T-cell (primary cell): Measurements from ENCODE around the gene C6orf120. TPM values are rescaled to one million over a fixed set of nuclear protein-coding genes. Genes with fewer than 3 reads are reported as not detected.
A peak's percentile ranks its signal among the peaks of the same experiment; 100 is the strongest.
"Not testable (repeated sequence)": the region's sequence is repeated elsewhere in the genome, so short reads cannot be mapped to it uniquely, and the experiment has no call there.

Source experiments
- ATAC-seq, 4 experiments: fragments of 200-7000 bp in 3 of 4; fragments of 150-1000 bp in 1 of 4; cut with Tn5 transposase; replicated peaks in 1 of 4; 1 replicate in 3 of 4; 2 replicates in 1 of 4; pipeline ENCODE4 v1.10.0; 2021; ENCODE audit warnings: moderate library complexity in 3 of 4, mild to moderate bottlenecking in 2 of 4, moderate number of reproducible peaks in 1 of 4
- CTCF ChIA-PET, 2 donors: fragments of 300-600 bp; sonication (Branson Sonifier 250); formaldehyde crosslinking; loops; one replicate each; lab custom pipeline; 2022; ENCODE audit warnings: antibody characterized with exemption in 2 of 2; lab: Charles Lee
- POLR2A ChIA-PET, 2 donors: fragments of 300-600 bp; sonication (Branson Sonifier 250); formaldehyde crosslinking; loops; one replicate each; lab custom pipeline; 2022; ENCODE audit warnings: antibody characterized with exemption in 2 of 2; lab: Charles Lee
- DNase-seq, 35 experiments: peaks; one replicate each; pipeline versions ENCODE4 v3.0.0 to v3.0.0-alpha.2; 2013 to 2023
- H3K27ac ChIP-seq: one replicate; pipeline ENCODE4 v1.5.1; 2013; ENCODE audit warnings: low read length
- H3K27me3 ChIP-seq, 2 experiments: replicated peaks in 1 of 2; 1 replicate in 1 of 2; 2 replicates in 1 of 2; pipeline versions ENCODE4 v1.6.1 to v1.7.0; 2013; ENCODE audit warnings: low read length in 1 of 2, mixed read lengths in 1 of 2; ENCODE audit not compliant: control insufficient read depth in 2 of 2, insufficient read depth in 2 of 2; ENCODE audit errors: extremely low read depth in 1 of 2
- H3K36me3 ChIP-seq, 2 donors: 1 replicate in 1 of 2; 2 replicates in 1 of 2; pipeline versions ENCODE4 v1.6.1 to v1.7.0; 2013; ENCODE audit warnings: low read length in 1 of 2; ENCODE audit not compliant: control insufficient read depth in 2 of 2, insufficient read depth in 1 of 2; ENCODE audit errors: extremely low read depth in 1 of 2
- H3K4me1 ChIP-seq, 2 experiments: 1 replicate in 1 of 2; 2 replicates in 1 of 2; pipeline versions ENCODE4 v1.6.1 to v1.7.0; 2013; ENCODE audit warnings: low read length in 2 of 2, mixed read lengths in 1 of 2; ENCODE audit not compliant: insufficient read depth in 2 of 2, control insufficient read depth in 1 of 2; ENCODE audit errors: extremely low read depth in 1 of 2
- H3K4me3 ChIP-seq, 2 donors: 1 replicate in 1 of 2; 2 replicates in 1 of 2; pipeline versions ENCODE4 v1.5.1 to v1.7.0; 2013; ENCODE audit warnings: mild to moderate bottlenecking in 2 of 2, low read length in 1 of 2, moderate library complexity in 1 of 2; ENCODE audit not compliant: control insufficient read depth in 1 of 2; ENCODE audit errors: extremely low read depth in 1 of 2
- H3K9me3 ChIP-seq: 2 replicates; pipeline ENCODE4 v1.7.0; 2013
- H3K27ac Mint-ChIP-seq, 2 donors: one replicate each; pipeline ENCODE4 v1.8.0; 2020 to 2021; ENCODE audit warnings: mild to moderate bottlenecking in 2 of 2, mixed read lengths in 2 of 2
- H3K27me3 Mint-ChIP-seq, 2 donors: one replicate each; pipeline ENCODE4 v1.8.0; 2021 to 2022; ENCODE audit warnings: mixed read lengths in 2 of 2
- H3K36me3 Mint-ChIP-seq: one replicate; pipeline ENCODE4 v1.8.0; 2021; ENCODE audit warnings: mixed read lengths
- H3K4me1 Mint-ChIP-seq, 3 donors: one replicate each; pipeline ENCODE4 v1.8.0; 2020 to 2022; ENCODE audit warnings: mixed read lengths in 3 of 3, mild to moderate bottlenecking in 1 of 3
- H3K4me3 Mint-ChIP-seq, 3 donors: one replicate each; pipeline ENCODE4 v1.8.0; 2020 to 2022; ENCODE audit warnings: mild to moderate bottlenecking in 3 of 3, mixed read lengths in 3 of 3, moderate library complexity in 3 of 3
- H3K9me3 Mint-ChIP-seq, 3 donors: one replicate each; pipeline ENCODE4 v1.8.0; 2020 to 2022; ENCODE audit warnings: mixed read lengths in 3 of 3
- WGBS: methylation state at CpG from one replicate; pipeline ENCODE4 v1.1.5; 2013; ENCODE audit warnings: missing lambda C conversion rate; ENCODE audit not compliant: insufficient coverage; 5-methylcytosine and 5-hydroxymethylcytosine counted together
- total RNA-seq, 35 experiments: library from RNA in 6 of 35; stranded (reverse) in 6 of 35; fragments of 120-200 nt in 1 of 35; gene quantifications; one replicate each; pipeline versions ENCODE4 v1.2.1 to v1.2.4 and lab custom pipeline; 2013 to 2026

Gene C6orf120
- total RNA-seq, 5 donors from 2014 or later (not counting 1 experiment from before 2014, with no cell fraction given) = 17.6 to 30.7 (median 26.2) TPM

DNA sequence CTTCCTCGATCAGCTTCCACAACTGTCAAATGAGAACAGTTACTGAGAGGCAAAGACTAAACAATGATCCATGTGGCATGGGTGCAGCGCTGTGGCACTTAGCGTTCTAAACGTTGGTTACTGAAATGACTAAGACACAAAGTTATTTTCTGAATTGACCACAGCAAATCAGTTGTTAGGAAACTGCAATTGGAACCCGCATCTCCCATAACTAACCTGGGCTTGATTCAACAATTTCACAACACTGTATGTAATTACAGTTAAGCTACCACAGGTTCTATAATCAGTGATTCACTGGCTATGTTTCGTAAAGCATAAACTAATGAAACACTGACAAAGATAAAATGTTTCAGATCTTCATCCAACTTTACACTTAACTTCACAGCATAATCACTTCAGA, 12.6 kb upstream of the C6orf120 start:
- Mint-ChIP-seq H3K36me3 (peaks cover 71% of the 10 kb centered on the region), H3K9me3 (peaks cover 15 to 38% (median 16%) of the 10 kb centered on the region in 3 donors), H3K27ac (no peak overlapping the region), H3K4me1 (peaks cover 0 to 6% (median 6%) of the 10 kb centered on the region in 3 donors), H3K4me3 (no peak overlapping the region), H3K27me3 (no peaks in the 10 kb centered on the region)
- Histone ChIP-seq H3K27me3 (no peaks in the 10 kb centered on the region), H3K4me1 (no peaks in the 10 kb centered on the region), H3K36me3 (peaks cover 4 to 8% of the 10 kb centered on the region in 2 donors), H3K9me3 (peaks cover 4% of the 10 kb centered on the region), H3K27ac (no peak overlapping the region), H3K4me3 (no peak overlapping the region)
- CTCF ChIA-PET = no interaction called here
- 79% methylated on average over 6 of the region's 6 CpGs for WGBS
- POLR2A ChIA-PET = no interaction called here
- no peak for ATAC-seq
- DNase-seq = no peak

DNA sequence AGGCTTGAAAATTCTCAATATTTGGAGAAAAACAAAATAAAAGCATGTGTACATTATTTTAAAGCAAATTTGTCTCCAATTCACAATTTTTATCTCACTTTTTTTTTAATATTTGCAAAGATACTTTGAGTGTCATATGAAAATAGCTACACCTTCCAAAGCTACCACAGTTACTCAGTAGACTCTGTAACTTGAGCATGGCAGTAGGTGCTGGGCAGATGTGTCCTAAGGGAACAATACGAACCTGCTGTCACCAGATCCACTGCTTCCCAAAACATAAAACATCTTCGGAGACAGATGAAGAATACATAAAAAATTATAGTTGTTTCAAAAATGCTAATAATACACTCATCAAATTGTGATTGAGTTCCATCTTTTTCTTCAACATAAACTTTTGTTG, 10.7 kb upstream of the C6orf120 start:
- Histone ChIP-seq H3K36me3 (peaks cover 4 to 8% of the 10 kb centered on the region in 2 donors), H3K27me3 (no peaks in the 10 kb centered on the region), H3K27ac (no peak overlapping the region), H3K4me3 (no peak overlapping the region), H3K4me1 (no peaks in the 10 kb centered on the region), H3K9me3 (no peaks in the 10 kb centered on the region)
- ATAC-seq (no peak), DNase-seq (no peak)
- Mint-ChIP-seq H3K27ac (no peak overlapping the region), H3K9me3 (peaks cover 9 to 23% (median 10%) of the 10 kb centered on the region in 3 donors), H3K27me3 (no peaks in the 10 kb centered on the region), H3K4me1 (peaks cover 0 to 6% (median 6%) of the 10 kb centered on the region in 3 donors), H3K4me3 (no peak overlapping the region), H3K36me3 (peaks cover 67% of the 10 kb centered on the region)
- CTCF ChIA-PET = no interaction called here
- WGBS = no CpG with 5 or more reads among the region's 2 CpGs
- POLR2A ChIA-PET = interaction anchor here in 1 of 2 donors (0.7 kb wide), 1 partner anchor 31 kb away, joined by 4 read pairs; no protein-coding TSS in a partner anchor

DNA sequence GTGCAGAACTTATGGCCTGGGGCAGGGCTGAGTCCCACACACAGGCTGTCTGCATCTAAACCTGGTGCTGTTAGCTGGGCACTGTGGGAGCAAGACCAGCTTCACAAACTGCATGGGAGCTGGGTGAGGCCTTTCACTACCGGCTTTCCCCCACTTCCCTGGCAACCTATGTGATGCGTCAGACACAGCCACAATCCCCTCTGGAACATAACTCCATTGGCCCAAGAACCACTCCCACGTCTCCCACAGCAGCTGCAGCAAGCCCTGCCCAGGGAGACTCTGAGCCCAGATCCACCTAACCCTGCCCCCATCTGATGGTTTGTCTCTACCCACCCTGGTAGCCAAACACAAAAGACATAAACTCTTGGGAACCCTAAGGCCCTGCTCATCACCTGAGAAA, 9.4 kb upstream of the C6orf120 start:
- no peaks in the 10 kb centered on the region for H3K4me1 ChIP-seq
- H3K27me3 ChIP-seq = no peaks in the 10 kb centered on the region
- no peak overlapping the region for H3K27ac ChIP-seq
- WGBS = 95% methylated on average over 3 of the region's 3 CpGs
- H3K9me3 Mint-ChIP-seq = peaks cover 4 to 14% (median 9%) of the 10 kb centered on the region in 3 donors
- H3K4me3 ChIP-seq = no peak overlapping the region
- H3K27me3 Mint-ChIP-seq = no peaks in the 10 kb centered on the region
- H3K4me1 Mint-ChIP-seq = peaks cover 0 to 6% (median 6%) of the 10 kb centered on the region in 3 donors
- no peak overlapping the region for H3K27ac Mint-ChIP-seq
- H3K4me3 Mint-ChIP-seq = no peak overlapping the region
- no peaks in the 10 kb centered on the region for H3K9me3 ChIP-seq
- H3K36me3 ChIP-seq = peaks cover 2 to 4% of the 10 kb centered on the region in 2 donors
- ChIA-PET POLR2A (no interaction called here), CTCF (no interaction called here)
- peaks cover 55% of the 10 kb centered on the region for H3K36me3 Mint-ChIP-seq
- DNase-seq (no peak), ATAC-seq (no peak)

DNA sequence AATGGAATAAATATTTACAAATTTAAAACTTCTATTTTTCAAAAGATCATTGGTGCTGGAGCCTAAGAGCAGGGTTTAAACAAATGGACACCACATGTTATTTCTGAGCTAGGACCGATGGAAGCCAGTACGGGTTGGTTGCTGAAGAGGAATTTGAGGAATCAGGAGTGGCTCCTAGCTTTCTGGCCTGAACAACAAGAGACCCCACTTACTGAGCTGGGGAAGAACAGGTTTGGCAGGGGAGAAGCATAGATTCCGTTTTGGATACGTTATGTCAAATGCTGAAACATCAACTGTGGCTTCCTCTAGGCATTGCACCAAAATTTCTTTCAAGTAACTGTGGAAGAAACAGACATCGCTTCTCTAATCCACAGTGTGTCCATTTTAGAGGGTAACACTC, 6.8 kb upstream of the C6orf120 start:
- ChIA-PET CTCF (no interaction called here), POLR2A (no interaction called here)
- H3K9me3 Mint-ChIP-seq = peaks cover 4 to 11% (median 9%) of the 10 kb centered on the region in 3 donors
- DNase-seq = no peak
- no peak for ATAC-seq
- WGBS = 97% methylated on average over 4 of the region's 5 CpGs
- H3K4me1 ChIP-seq = peaks cover under 1 to 1% of the 10 kb centered on the region in 2 experiments
- peaks cover 13 to 21% (median 21%) of the 10 kb centered on the region in 3 donors for H3K4me1 Mint-ChIP-seq
- H3K4me3 Mint-ChIP-seq = no peak overlapping the region
- H3K36me3 Mint-ChIP-seq = peaks cover 35% of the 10 kb centered on the region
- no peaks in the 10 kb centered on the region for H3K27me3 Mint-ChIP-seq
- H3K27me3 ChIP-seq = no peaks in the 10 kb centered on the region
- no peaks in the 10 kb centered on the region for H3K36me3 ChIP-seq
- H3K27ac Mint-ChIP-seq = no peak overlapping the region
- no peaks in the 10 kb centered on the region for H3K9me3 ChIP-seq
- H3K4me3 ChIP-seq = no peak overlapping the region
- H3K27ac ChIP-seq = no peak overlapping the region

DNA sequence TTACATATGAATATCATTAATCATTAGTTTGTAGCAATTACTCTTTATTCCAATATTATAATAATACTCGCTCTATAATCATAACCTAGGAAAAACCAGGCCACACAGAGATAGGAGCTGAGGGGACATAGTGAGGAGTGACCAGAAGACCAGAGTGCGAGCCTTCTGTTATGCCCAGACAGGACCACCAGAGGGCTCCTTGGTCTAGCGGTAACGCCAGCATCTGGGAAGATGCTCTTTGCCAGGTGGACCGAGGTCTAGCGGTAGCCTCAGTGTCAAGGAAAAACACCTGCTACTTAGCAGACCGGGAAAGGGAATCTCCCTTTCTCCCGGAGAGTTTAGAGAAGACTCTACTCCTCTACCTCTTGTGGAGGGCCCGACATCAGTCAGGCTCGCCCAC, 4.8 kb upstream of the C6orf120 start:
- DNase-seq = peak in 1 of 35 experiments; percentile 10

DNA sequence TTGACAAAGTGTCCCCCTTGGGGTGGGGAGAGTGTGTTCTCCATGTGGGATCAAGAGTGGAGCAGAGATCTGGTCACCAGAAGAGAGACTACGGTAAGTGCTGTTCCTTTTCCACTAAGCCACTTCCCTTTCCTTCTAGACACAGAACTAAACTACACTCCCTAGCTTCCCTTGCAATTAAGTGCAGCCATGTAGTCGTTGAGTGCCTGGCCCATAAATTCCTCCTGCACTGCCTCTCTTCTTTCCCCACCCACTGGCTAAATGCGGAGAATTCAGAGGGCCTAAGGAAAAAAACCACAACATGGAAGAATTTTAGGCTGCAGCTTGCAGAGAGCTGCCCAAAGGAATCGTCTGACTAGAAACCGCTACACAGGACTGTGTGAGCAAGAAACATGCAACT, 1.6 kb upstream of the C6orf120 start:
- Mint-ChIP-seq H3K9me3 (peaks cover 0 to 4% (median 4%) of the 10 kb centered on the region in 3 donors), H3K27me3 (no peaks in the 10 kb centered on the region), H3K36me3 (peaks cover 9% of the 10 kb centered on the region), H3K4me3 (peak overlapping the region in 2 of 3 donors; percentile 32 to 91), H3K27ac (peak overlapping the region in 1 of 2 donors; percentile 36), H3K4me1 (peaks cover 45 to 51% (median 46%) of the 10 kb centered on the region in 3 donors)
- H3K4me1 ChIP-seq = peaks cover 23% of the 10 kb centered on the region in 2 experiments
- 50% methylated on average over 2 of the region's 5 CpGs for WGBS
- no peak for DNase-seq
- H3K9me3 ChIP-seq = no peaks in the 10 kb centered on the region
- H3K4me3 ChIP-seq = no peak overlapping the region
- ChIA-PET CTCF (interaction anchor here in 1 of 2 donors (0.7 kb wide), 1 partner anchor 31 kb away, joined by 3 read pairs; no protein-coding TSS in a partner anchor), POLR2A (interaction anchor here in 1 of 2 donors (1.0 kb wide), 1 partner anchor 22 kb away, joined by 4 read pairs; no protein-coding TSS in a partner anchor)
- no peak for ATAC-seq
- no peak overlapping the region for H3K27ac ChIP-seq
- H3K27me3 ChIP-seq = no peaks in the 10 kb centered on the region
- H3K36me3 ChIP-seq = peaks cover 0 to 12% of the 10 kb centered on the region in 2 donors

More for the DNA sequence above, 4.8 kb upstream of the C6orf120 start:
- Mint-ChIP-seq H3K9me3 (peaks cover 4 to 11% (median 9%) of the 10 kb centered on the region in 3 donors), H3K36me3 (peaks cover 25% of the 10 kb centered on the region), H3K4me1 (peaks cover 21 to 25% (median 24%) of the 10 kb centered on the region in 3 donors)
- H3K27me3 Mint-ChIP-seq, CTCF ChIA-PET, H3K27ac ChIP-seq, H3K36me3 ChIP-seq, ATAC-seq, H3K4me3 ChIP-seq, H3K27ac Mint-ChIP-seq, H3K9me3 ChIP-seq, H3K27me3 ChIP-seq, H3K4me1 ChIP-seq, POLR2A ChIA-PET, H3K4me3 Mint-ChIP-seq: not testable (repeated sequence)
- 98% methylated on average over 8 of the region's 10 CpGs for WGBS
